Endothelial cell of umbilical vein (primary cell): ENCODE data around the gene BTBD10.
"Not testable (repeated sequence)": the region's sequence is repeated elsewhere in the genome, so short reads cannot be mapped to it uniquely, and the experiment has no call there.

Experiments
- FOS ChIP-seq: IDR thresholded peaks from 2 replicates; pipeline ENCODE4 v1.6.1; 2011; ENCODE audit warnings: mild to moderate bottlenecking, low read length, moderate library complexity, borderline replicate concordance; ENCODE audit not compliant: insufficient read depth
- POLR2A ChIP-seq: IDR thresholded peaks from 2 replicates; pipeline ENCODE4 v1.6.1; 2012; ENCODE audit warnings: low read depth, mild to moderate bottlenecking, control low read depth, low read length
- POLR2AphosphoS5 ChIP-seq: IDR thresholded peaks from 2 replicates; pipeline ENCODE4 v1.6.1; 2012; ENCODE audit warnings: low read depth, mild to moderate bottlenecking, control low read depth, low read length, moderate library complexity; ENCODE audit not compliant: insufficient read depth
- TF ChIP-seq, protein P1 (sequence below), 2 donors: IDR thresholded peaks; 1 replicate in 1 of 2; 2 replicates in 1 of 2; pipeline ENCODE4 v1.5.1; 2011; ENCODE audit warnings: low read length in 2 of 2, mild to moderate bottlenecking in 2 of 2, moderate library complexity in 2 of 2, control low read depth in 1 of 2, inconsistent platforms in 1 of 2, low read depth in 1 of 2; ENCODE audit not compliant: insufficient read depth in 1 of 2; ENCODE audit errors: extremely low read depth in 1 of 2

DNA sequence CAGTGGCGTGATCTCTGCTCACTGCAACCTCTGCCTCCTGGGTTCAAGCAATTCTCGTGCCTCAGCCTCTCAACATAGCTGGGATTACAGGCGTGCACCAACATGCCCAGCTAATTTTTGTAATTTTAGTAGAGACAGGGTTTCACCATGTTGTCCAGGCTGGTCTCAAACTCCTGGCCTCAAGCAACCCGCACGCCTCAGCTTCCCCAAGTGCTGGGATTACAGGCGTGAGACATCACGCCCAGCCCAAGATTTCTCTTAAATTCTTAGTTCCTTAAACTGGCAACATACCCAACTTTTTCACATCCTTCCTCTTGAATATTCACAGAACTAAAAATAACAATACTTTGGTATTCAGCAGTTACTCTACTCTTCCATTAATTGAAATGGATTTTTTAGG, 26.2 kb downstream of the BTBD10 start:
- TF ChIP-seq, protein P1, sequence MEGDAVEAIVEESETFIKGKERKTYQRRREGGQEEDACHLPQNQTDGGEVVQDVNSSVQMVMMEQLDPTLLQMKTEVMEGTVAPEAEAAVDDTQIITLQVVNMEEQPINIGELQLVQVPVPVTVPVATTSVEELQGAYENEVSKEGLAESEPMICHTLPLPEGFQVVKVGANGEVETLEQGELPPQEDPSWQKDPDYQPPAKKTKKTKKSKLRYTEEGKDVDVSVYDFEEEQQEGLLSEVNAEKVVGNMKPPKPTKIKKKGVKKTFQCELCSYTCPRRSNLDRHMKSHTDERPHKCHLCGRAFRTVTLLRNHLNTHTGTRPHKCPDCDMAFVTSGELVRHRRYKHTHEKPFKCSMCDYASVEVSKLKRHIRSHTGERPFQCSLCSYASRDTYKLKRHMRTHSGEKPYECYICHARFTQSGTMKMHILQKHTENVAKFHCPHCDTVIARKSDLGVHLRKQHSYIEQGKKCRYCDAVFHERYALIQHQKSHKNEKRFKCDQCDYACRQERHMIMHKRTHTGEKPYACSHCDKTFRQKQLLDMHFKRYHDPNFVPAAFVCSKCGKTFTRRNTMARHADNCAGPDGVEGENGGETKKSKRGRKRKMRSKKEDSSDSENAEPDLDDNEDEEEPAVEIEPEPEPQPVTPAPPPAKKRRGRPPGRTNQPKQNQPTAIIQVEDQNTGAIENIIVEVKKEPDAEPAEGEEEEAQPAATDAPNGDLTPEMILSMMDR (IDR thresholded peaks at IDR 0.05; ENCODE audit: extremely low read depth in 1 of 2, insufficient read depth in 1 of 2, low read depth in 1 of 2, low read length in 2 of 2): not testable (repeated sequence)
- TF ChIP-seq POLR2A, FOS, POLR2AphosphoS5: not testable (repeated sequence)
